Upper lobe of left lung (tissue), 4 donors: Measurements from ENCODE around the gene PDRG1.

Source experiments
- EP300 ChIP-seq, 4 donors: sonication (generic); formaldehyde crosslinking; IDR thresholded peaks; one replicate each; pipeline ENCODE4 v1.5.1; 2017; ENCODE audit warnings: antibody characterized with exemption in 4 of 4, control low read depth in 2 of 4
- POLR2A ChIP-seq, 4 donors: fragments of 450-650 bp; IDR thresholded peaks; one replicate each; pipeline ENCODE4 v1.5.1; 2016 to 2017; ENCODE audit warnings: antibody characterized with exemption in 4 of 4, mild to moderate bottlenecking in 2 of 4
- POLR2AphosphoS5 ChIP-seq, 2 donors: sonication (generic); formaldehyde crosslinking; IDR thresholded peaks; one replicate each; pipeline ENCODE4 v1.5.1; 2017; ENCODE audit warnings: antibody characterized with exemption in 2 of 2
- TF ChIP-seq, protein P1 (sequence below), 6 experiments: fragments of 450-650 bp in 4 of 6; fragments of 200-600 bp in 2 of 6; sonication (generic) in 2 of 6; IDR thresholded peaks; one replicate each; pipeline ENCODE4 v1.5.1; 2016 to 2019; ENCODE audit warnings: antibody characterized with exemption in 6 of 6

DNA sequence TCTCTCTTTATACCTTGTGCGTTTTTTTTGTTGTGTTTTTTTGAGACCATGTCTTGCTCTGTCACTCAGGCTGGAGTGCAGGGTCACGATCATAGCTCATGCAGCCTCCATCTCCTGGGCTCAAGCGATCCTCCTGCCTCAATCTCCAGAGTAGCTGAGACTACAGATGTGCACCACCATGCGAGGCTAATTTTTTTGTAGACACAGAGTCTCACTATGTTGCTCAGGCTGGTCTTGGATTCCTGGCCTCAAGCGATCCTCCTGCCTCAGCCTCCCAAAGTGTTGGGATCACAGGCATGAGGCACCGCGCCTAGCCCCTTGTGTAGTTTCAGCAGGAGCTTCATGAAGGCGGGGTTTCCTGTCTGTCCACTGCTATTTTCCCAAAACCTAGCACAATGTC lies 27.3 kb downstream of the PDRG1 start:
- TF ChIP-seq, protein P1, sequence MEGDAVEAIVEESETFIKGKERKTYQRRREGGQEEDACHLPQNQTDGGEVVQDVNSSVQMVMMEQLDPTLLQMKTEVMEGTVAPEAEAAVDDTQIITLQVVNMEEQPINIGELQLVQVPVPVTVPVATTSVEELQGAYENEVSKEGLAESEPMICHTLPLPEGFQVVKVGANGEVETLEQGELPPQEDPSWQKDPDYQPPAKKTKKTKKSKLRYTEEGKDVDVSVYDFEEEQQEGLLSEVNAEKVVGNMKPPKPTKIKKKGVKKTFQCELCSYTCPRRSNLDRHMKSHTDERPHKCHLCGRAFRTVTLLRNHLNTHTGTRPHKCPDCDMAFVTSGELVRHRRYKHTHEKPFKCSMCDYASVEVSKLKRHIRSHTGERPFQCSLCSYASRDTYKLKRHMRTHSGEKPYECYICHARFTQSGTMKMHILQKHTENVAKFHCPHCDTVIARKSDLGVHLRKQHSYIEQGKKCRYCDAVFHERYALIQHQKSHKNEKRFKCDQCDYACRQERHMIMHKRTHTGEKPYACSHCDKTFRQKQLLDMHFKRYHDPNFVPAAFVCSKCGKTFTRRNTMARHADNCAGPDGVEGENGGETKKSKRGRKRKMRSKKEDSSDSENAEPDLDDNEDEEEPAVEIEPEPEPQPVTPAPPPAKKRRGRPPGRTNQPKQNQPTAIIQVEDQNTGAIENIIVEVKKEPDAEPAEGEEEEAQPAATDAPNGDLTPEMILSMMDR (IDR thresholded peaks at IDR 0.05): no peak
- TF ChIP-seq POLR2A (IDR thresholded peaks at IDR 0.05): no peak
- no peak for TF ChIP-seq EP300 (IDR thresholded peaks at IDR 0.05)
- TF ChIP-seq POLR2AphosphoS5 (IDR thresholded peaks at IDR 0.05): no peak
